ENCODE data around the gene MRPL48. TPM values are rescaled to one million over a fixed set of nuclear protein-coding genes. Genes with fewer than 3 reads are reported as not detected.

Gene MRPL48
- total and polyA plus RNA-seq, 10 of the 15 experiments (the other 5 are each of a cell fraction or from before 2014, with no cell fraction given): 46.7 to 159 (median 83.4) TPM

GRCh38 chr11:73797457-73797856 lies 9.8 kb downstream of the MRPL48 start:
- POLR2A ChIA-PET: interaction anchor here (0.9 kb wide), 1 partner anchor 12 kb away, joined by 3 read pairs; no protein-coding TSS in a partner anchor
- RAD21 ChIA-PET (ENCODE audit: unreplicated experiment): no interaction called here
- in situ Hi-C loops (cut with MboI): no loop called here

More at GRCh38 chr11:73797457-73797856, 9.8 kb downstream of the MRPL48 start:
- no peak for ATAC-seq
- Histone ChIP-seq H3K4me1 (ENCODE audit: control insufficient read depth, insufficient read depth, low read length) (no peaks in the 10 kb centered on the region), H4K20me1 (ENCODE audit: control insufficient read depth, insufficient read depth) (no peaks in the 10 kb centered on the region), H3K27ac (ENCODE audit: control insufficient read depth, insufficient read depth) (no peak overlapping the region), H3K79me2 (ENCODE audit: control insufficient read depth, insufficient read depth, low read length) (no peaks in the 10 kb centered on the region), H3K9ac (ENCODE audit: control insufficient read depth, insufficient read depth, low read length) (no peak overlapping the region), H3K4me3 (no peak overlapping the region), H3K4me2 (ENCODE audit: control insufficient read depth, insufficient read depth) (no peak overlapping the region), H2AFZ (ENCODE audit: control insufficient read depth, low read depth, low read length) (no peak overlapping the region), H3K36me3 (ENCODE audit: control insufficient read depth in 2 of 2, insufficient read depth in 2 of 2, low read length in 1 of 2) (peaks cover 0 to 1% of the 10 kb centered on the region in 2 experiments; a peak in 2 of 4 replicates), H3K9me3 (replicated peaks; ENCODE audit: control insufficient read depth, insufficient read depth, low read length) (no peaks in the 10 kb centered on the region), H3K27me3 (replicated peaks in 1 of 2; ENCODE audit: control insufficient read depth in 2 of 2, insufficient read depth in 2 of 2, low read length in 1 of 2) (no peaks in the 10 kb centered on the region)
- SMC1A ChIA-PET (ENCODE audit: uncharacterized antibody, unreplicated experiment): no interaction called here
- FAIRE-seq: no peak
- DNase-seq (ENCODE audit: low read depth, low spot score): no peak
- BruUV-seq (replicated peaks): no TSS peak
- 93% methylated on average over 10 of the region's 10 CpGs for WGBS (ENCODE audit: insufficient coverage, insufficient replicate concordance, low lambda C conversion rate, missing lambda C conversion rate)
- intact Hi-C loops (cut with micrococcal nuclease; ENCODE audit: unreplicated experiment): no loop called here
- CTCF ChIA-PET: interaction anchor here (1.6 kb wide), 1 partner anchor 70 kb away, joined by 3 read pairs; no protein-coding TSS in a partner anchor
- no peak for TF ChIP-seq RUNX3 (IDR thresholded peaks at IDR 0.05; ENCODE audit: low read length)
- TF ChIP-seq ATF7 (IDR thresholded peaks at IDR 0.05; ENCODE audit: low read depth): no peak
- TF ChIP-seq MLLT1 (IDR thresholded peaks at IDR 0.05): no peak
- TF ChIP-seq MTA2 (IDR thresholded peaks at IDR 0.05; ENCODE audit: low read depth): no peak
- TF ChIP-seq PRDM15 (CRISPR knock-in tag; IDR thresholded peaks at IDR 0.05): no peak
- no peak for TF ChIP-seq FOS (IDR thresholded peaks at IDR 0.05; ENCODE audit: borderline replicate concordance, extremely low read depth, insufficient read length)
- no peak for TF ChIP-seq ZNF217 (IDR thresholded peaks at IDR 0.05)
- TF ChIP-seq NKRF (conservative IDR thresholded peaks at IDR 0.05): no peak
- no peak for TF ChIP-seq IRF4 (IDR thresholded peaks at IDR 0.05; ENCODE audit: low read depth, low read length)
- no peak for TF ChIP-seq ASH2L (IDR thresholded peaks at IDR 0.05; ENCODE audit: borderline replicate concordance, low read depth)
- no peak for TF ChIP-seq ZNF384 (IDR thresholded peaks at IDR 0.05; ENCODE audit: borderline replicate concordance, low read depth, low read length)
- no peak for TF ChIP-seq CBFB (IDR thresholded peaks at IDR 0.05; ENCODE audit: low read depth)
